Measurements from ENCODE around the gene CITED4. TPM values are rescaled to one million over a fixed set of nuclear protein-coding genes. Genes with fewer than 3 reads are reported as not detected.

Gene CITED4
- total RNA-seq, 1 experiment from 2014 or later: 9.5 TPM

DNA sequence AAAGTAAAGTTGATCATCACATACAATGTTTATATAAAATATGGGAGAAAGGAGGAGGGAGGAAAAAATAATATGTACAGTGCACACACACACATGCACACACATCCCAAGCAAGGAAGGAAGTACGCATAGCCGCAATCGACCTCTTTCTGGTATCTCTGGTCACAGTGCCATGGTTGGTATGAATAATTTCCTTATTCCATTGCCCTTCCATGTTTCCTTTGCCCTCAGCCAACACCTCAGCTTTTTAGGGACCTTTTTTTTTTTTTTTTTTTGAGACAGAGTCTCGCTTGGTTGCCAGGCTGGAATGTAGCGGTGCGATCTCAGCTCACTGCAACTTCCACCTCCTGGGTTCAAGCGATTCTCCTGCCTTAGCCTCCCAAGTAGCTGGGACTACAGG, 20.6 kb downstream of the CITED4 start:
- Histone ChIP-seq H3K27ac (ENCODE audit: insufficient read length, low read depth, low read length) (no peak overlapping the region), H2BK12ac (ENCODE audit: insufficient read length, low read depth, low read length) (no peak overlapping the region), H2AFZ (ENCODE audit: low read length) (no peak overlapping the region), H2BK120ac (ENCODE audit: low read depth, low read length, poor library complexity, severe bottlenecking) (no peak overlapping the region), H3T11ph (ENCODE audit: low read length) (no peak overlapping the region), H3K27me3 (ENCODE audit: insufficient read depth, low read length) (no peaks in the 10 kb centered on the region), H4K91ac (ENCODE audit: insufficient read length, low read depth, low read length) (no peak overlapping the region), H3K4me1 (ENCODE audit: insufficient read depth, low read length) (no peaks in the 10 kb centered on the region), H3K4ac (ENCODE audit: low read depth, low read length) (no peak overlapping the region), H2AK5ac (ENCODE audit: insufficient read length, low read length) (no peak overlapping the region), H3K23ac (ENCODE audit: insufficient read length, low read depth, low read length) (no peak overlapping the region), H2BK5ac (ENCODE audit: insufficient read length, low read length) (no peak overlapping the region), H2BK15ac (ENCODE audit: low read depth, low read length) (no peak overlapping the region), H3K56ac (ENCODE audit: insufficient read length, low read depth, low read length) (no peak overlapping the region), H4K20me1 (ENCODE audit: control insufficient read depth, insufficient read depth, insufficient read length) (no peaks in the 10 kb centered on the region), H3K9me3 (ENCODE audit: control insufficient read depth, low read depth, low read length) (no peaks in the 10 kb centered on the region), H3K23me2 (ENCODE audit: insufficient read length, low read depth, low read length, poor library complexity, severe bottlenecking) (no peaks in the 10 kb centered on the region), H4K5ac (ENCODE audit: insufficient read length, low read depth, low read length) (no peak overlapping the region), H3K79me2 (ENCODE audit: insufficient read depth, low read length) (no peaks in the 10 kb centered on the region), H3K18ac (ENCODE audit: insufficient read length, low read depth, low read length) (no peak overlapping the region), H3K4me2 (ENCODE audit: insufficient read depth, insufficient read length, low read length) (no peak overlapping the region), H3K14ac (ENCODE audit: insufficient read depth, low read length) (no peak overlapping the region), H4K8ac (replicated peaks; ENCODE audit: insufficient read length, low read depth, low read length) (no peak overlapping the region), H3K9ac (ENCODE audit: extremely low read depth, insufficient read length, low read length) (no peak overlapping the region), H2BK20ac (ENCODE audit: low read depth, low read length, poor library complexity, severe bottlenecking) (no peak overlapping the region), H3K79me1 (ENCODE audit: insufficient read depth, low read depth, low read length, poor library complexity, severe bottlenecking) (no peaks in the 10 kb centered on the region)
- H3K36me3 Mint-ChIP-seq (ENCODE audit: insufficient read depth in 1 of 3, low read depth in 3 of 3): no peaks in the 10 kb centered on the region; a peak in 2 of 7 replicates
- no peak overlapping the region for H3K4me3 Mint-ChIP-seq
- TF ChIP-seq, protein P1, sequence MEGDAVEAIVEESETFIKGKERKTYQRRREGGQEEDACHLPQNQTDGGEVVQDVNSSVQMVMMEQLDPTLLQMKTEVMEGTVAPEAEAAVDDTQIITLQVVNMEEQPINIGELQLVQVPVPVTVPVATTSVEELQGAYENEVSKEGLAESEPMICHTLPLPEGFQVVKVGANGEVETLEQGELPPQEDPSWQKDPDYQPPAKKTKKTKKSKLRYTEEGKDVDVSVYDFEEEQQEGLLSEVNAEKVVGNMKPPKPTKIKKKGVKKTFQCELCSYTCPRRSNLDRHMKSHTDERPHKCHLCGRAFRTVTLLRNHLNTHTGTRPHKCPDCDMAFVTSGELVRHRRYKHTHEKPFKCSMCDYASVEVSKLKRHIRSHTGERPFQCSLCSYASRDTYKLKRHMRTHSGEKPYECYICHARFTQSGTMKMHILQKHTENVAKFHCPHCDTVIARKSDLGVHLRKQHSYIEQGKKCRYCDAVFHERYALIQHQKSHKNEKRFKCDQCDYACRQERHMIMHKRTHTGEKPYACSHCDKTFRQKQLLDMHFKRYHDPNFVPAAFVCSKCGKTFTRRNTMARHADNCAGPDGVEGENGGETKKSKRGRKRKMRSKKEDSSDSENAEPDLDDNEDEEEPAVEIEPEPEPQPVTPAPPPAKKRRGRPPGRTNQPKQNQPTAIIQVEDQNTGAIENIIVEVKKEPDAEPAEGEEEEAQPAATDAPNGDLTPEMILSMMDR (conservative IDR thresholded peaks at IDR 0.05): no peak
- peaks cover 13% of the 10 kb centered on the region for H3K27me3 Mint-ChIP-seq (ENCODE audit: low read depth)
- H3K4me1 Mint-ChIP-seq: peaks cover 4 to 8% of the 10 kb centered on the region in 2 experiments
- no CpG with 5 or more reads among the region's 7 CpGs for WGBS (ENCODE audit: extremely low coverage, insufficient read length, low lambda C conversion rate)
- no peak for DNase-seq
- H3K9me3 Mint-ChIP-seq: peaks cover 4 to 5% of the 10 kb centered on the region in 2 experiments; a peak in 4 of 5 replicates
- no peak overlapping the region; a peak in 1 of 7 replicates for H3K27ac Mint-ChIP-seq

Measured in H9 (cell line).